SH-SY5Y (cell line): Measurements from ENCODE around the gene MAGEL2.

ENCODE experiments used
- GATA2 ChIP-seq: IDR thresholded peaks from 2 replicates; pipeline ENCODE4 v1.6.1; 2011; ENCODE audit warnings: mild to moderate bottlenecking, low read depth, low read length
- GATA3 ChIP-seq: IDR thresholded peaks from 2 replicates; pipeline ENCODE4 v1.6.1; 2011; ENCODE audit warnings: low read depth, mild to moderate bottlenecking, low read length, moderate library complexity

DNA sequence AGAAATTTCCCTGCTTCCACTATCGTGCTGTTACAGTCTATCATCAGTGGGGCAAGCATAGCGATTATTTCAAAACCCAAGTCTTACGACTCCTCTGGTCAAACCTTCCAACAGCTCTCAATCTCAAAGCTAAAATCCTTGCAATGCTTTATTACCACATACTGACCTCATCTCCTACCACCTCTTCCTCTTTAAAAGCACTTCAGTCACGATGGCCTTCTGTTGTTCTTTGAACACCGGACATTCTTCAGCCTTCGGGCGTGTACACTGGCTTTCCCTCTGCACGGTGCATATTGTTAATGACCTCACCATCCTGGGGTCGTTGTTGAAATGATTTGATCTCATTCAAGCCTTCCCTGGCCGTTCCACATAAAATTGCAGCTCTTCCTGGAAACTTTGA is 31.1 kb downstream of the MAGEL2 start:
- TF ChIP-seq GATA2 (no peak), GATA3 (no peak)
